Activated CD8-positive, alpha-beta T cell treated with anti-CD3 and anti-CD28 coated beads for 36 hours (primary cell): ENCODE results near the gene KIF6. TPM values are rescaled to one million over a fixed set of nuclear protein-coding genes. Genes with fewer than 3 reads are reported as not detected.

Experiments
- ATAC-seq: fragments of 200-7000 bp; cut with Tn5 transposase; one replicate; pipeline ENCODE4 v1.10.0; 2021; ENCODE audit warnings: mild to moderate bottlenecking, moderate library complexity
- CTCF ChIA-PET: fragments of 350-600 bp; sonication (Branson Sonifier 250); formaldehyde crosslinking; loops from one replicate; lab custom pipeline; 2021; ENCODE audit warnings: antibody characterized with exemption; lab: Charles Lee
- POLR2A ChIA-PET: fragments of 350-600 bp; sonication (Branson Sonifier 250); formaldehyde crosslinking; loops from one replicate; lab custom pipeline; 2021; ENCODE audit warnings: antibody characterized with exemption; lab: Charles Lee
- DNase-seq: peaks from one replicate; pipeline ENCODE4 v3.0.0-alpha.2; 2020
- H3K27ac Mint-ChIP-seq: one replicate; pipeline ENCODE4 v1.8.0; 2021; ENCODE audit warnings: mild to moderate bottlenecking, mixed read lengths
- H3K27me3 Mint-ChIP-seq: one replicate; pipeline ENCODE4 v1.8.0; 2021; ENCODE audit warnings: mixed read lengths
- H3K36me3 Mint-ChIP-seq: one replicate; pipeline ENCODE4 v1.8.0; 2021; ENCODE audit warnings: low read depth, mixed read lengths
- H3K4me1 Mint-ChIP-seq: one replicate; pipeline ENCODE4 v1.8.0; 2021; ENCODE audit warnings: low read depth, mixed read lengths
- H3K4me3 Mint-ChIP-seq: one replicate; pipeline ENCODE4 v1.8.0; 2021; ENCODE audit warnings: mild to moderate bottlenecking, moderate library complexity, mixed read lengths
- H3K9me3 Mint-ChIP-seq: one replicate; pipeline ENCODE4 v1.8.0; 2021; ENCODE audit warnings: mixed read lengths
- CTCF ChIP-seq: fragments of 200-600 bp; IDR thresholded peaks from one replicate; pipeline ENCODE4 v1.8.0; 2022; ENCODE audit warnings: antibody characterized with exemption, mild to moderate bottlenecking
- intact Hi-C: fragments of 100-400 bp; cut with micrococcal nuclease; formaldehyde crosslinking; loops from one replicate; pipeline ENCODE4 v1.10.0; 2022
- total RNA-seq, 2 experiments: library from RNA; stranded (reverse); gene quantifications; one replicate each; pipeline ENCODE4 v1.2.3, GENCODE V29; 2021

Gene KIF6
- total RNA-seq, 2 experiments from 2014 or later: 0.13 to 0.14 TPM

- H3K27ac Mint-ChIP-seq: no peak overlapping the region
- no peaks in the 10 kb centered on the region for H3K36me3 Mint-ChIP-seq
- H3K4me3 Mint-ChIP-seq: no peak overlapping the region
- no peak for TF ChIP-seq CTCF
- no peak for ATAC-seq
- H3K4me1 Mint-ChIP-seq: no peaks in the 10 kb centered on the region
- intact Hi-C loops: no loop called here
- H3K9me3 Mint-ChIP-seq: no peaks in the 10 kb centered on the region
- ChIA-PET POLR2A (no interaction called here), CTCF (no interaction called here)
- DNase-seq: no peak
- H3K27me3 Mint-ChIP-seq: peaks cover 5% of the 10 kb centered on the region
Observed at GRCh38 chr6:39623750-39624149, 101.5 kb downstream of the KIF6 start.

- ChIA-PET CTCF (no interaction called here), POLR2A (no interaction called here)
- ATAC-seq (no peak), DNase-seq (no peak)
- H3K27ac Mint-ChIP-seq: no peak overlapping the region
- TF ChIP-seq CTCF: no peak
- no peak overlapping the region for H3K4me3 Mint-ChIP-seq
- no peaks in the 10 kb centered on the region for H3K9me3 Mint-ChIP-seq
- H3K36me3 Mint-ChIP-seq: no peaks in the 10 kb centered on the region
- intact Hi-C loops: no loop called here
- H3K27me3 Mint-ChIP-seq: peaks cover 4% of the 10 kb centered on the region
- H3K4me1 Mint-ChIP-seq: no peaks in the 10 kb centered on the region
Observed at GRCh38 chr6:39617520-39617919, 107.7 kb downstream of the KIF6 start.

- no peak for ATAC-seq
- no peaks in the 10 kb centered on the region for H3K36me3 Mint-ChIP-seq
- POLR2A ChIA-PET: no interaction called here
Observed at GRCh38 chr6:39617026-39617425, 108.2 kb downstream of the KIF6 start.

GRCh38 chr6:39615622-39616021 is 109.6 kb downstream of the KIF6 start:
- Mint-ChIP-seq H3K9me3 (no peaks in the 10 kb centered on the region), H3K36me3 (no peaks in the 10 kb centered on the region), H3K4me1 (no peaks in the 10 kb centered on the region), H3K27me3 (peaks cover 4% of the 10 kb centered on the region), H3K27ac (no peak overlapping the region), H3K4me3 (no peak overlapping the region)
- ChIA-PET POLR2A (no interaction called here), CTCF (no interaction called here)
- DNase-seq: no peak
- intact Hi-C loops: no loop called here
- TF ChIP-seq CTCF: no peak
- ATAC-seq: no peak

More at GRCh38 chr6:39617026-39617425, 108.2 kb downstream of the KIF6 start:
- Mint-ChIP-seq H3K4me3 (no peak overlapping the region), H3K27me3 (peaks cover 4% of the 10 kb centered on the region), H3K4me1 (no peaks in the 10 kb centered on the region), H3K27ac (no peak overlapping the region), H3K9me3 (no peaks in the 10 kb centered on the region)
- TF ChIP-seq CTCF: no peak
- intact Hi-C loops: no loop called here
- CTCF ChIA-PET: no interaction called here
- DNase-seq: no peak

- intact Hi-C loops: no loop called here
- no peaks in the 10 kb centered on the region for H3K9me3 Mint-ChIP-seq
- no peaks in the 10 kb centered on the region for H3K36me3 Mint-ChIP-seq
- H3K27me3 Mint-ChIP-seq: peaks cover 4% of the 10 kb centered on the region
- DNase-seq: no peak
- ChIA-PET POLR2A (no interaction called here), CTCF (no interaction called here)
- no peak overlapping the region for H3K4me3 Mint-ChIP-seq
- H3K4me1 Mint-ChIP-seq: no peaks in the 10 kb centered on the region
- no peak for ATAC-seq
- no peak overlapping the region for H3K27ac Mint-ChIP-seq
- no peak for TF ChIP-seq CTCF
Observed at GRCh38 chr6:39614393-39614950, 110.7 kb downstream of the KIF6 start.
